Measurements from ENCODE around the gene CAPS2.

DNA sequence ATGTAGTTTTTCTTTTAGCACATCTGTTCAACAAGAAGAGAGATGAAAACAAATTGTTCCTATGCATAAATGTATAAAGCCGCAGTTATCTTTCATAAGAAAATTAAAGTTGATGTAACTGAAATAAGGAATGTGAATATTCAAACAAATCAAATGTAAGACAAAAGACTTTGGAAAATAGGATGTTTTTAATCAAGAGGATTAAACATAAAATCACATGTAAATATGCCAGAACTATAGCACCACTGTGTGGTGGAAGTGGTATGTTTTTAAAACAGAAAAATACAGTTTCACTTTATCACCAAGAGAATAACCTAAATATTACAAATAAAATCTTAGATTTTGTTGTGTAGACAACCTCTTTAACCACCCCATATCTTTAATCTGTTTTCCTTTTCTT lies 40.4 kb downstream of the CAPS2 start:
- TF ChIP-seq, protein P1, sequence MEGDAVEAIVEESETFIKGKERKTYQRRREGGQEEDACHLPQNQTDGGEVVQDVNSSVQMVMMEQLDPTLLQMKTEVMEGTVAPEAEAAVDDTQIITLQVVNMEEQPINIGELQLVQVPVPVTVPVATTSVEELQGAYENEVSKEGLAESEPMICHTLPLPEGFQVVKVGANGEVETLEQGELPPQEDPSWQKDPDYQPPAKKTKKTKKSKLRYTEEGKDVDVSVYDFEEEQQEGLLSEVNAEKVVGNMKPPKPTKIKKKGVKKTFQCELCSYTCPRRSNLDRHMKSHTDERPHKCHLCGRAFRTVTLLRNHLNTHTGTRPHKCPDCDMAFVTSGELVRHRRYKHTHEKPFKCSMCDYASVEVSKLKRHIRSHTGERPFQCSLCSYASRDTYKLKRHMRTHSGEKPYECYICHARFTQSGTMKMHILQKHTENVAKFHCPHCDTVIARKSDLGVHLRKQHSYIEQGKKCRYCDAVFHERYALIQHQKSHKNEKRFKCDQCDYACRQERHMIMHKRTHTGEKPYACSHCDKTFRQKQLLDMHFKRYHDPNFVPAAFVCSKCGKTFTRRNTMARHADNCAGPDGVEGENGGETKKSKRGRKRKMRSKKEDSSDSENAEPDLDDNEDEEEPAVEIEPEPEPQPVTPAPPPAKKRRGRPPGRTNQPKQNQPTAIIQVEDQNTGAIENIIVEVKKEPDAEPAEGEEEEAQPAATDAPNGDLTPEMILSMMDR (IDR thresholded peaks at IDR 0.05): no peak
- no peak for TF ChIP-seq POLR2A (IDR thresholded peaks at IDR 0.05)
- TF ChIP-seq EP300 (IDR thresholded peaks at IDR 0.05): no peak
